Stimulated activated CD4-positive, alpha-beta T cell treated with anti-CD3 and anti-CD28 coated beads, Interleukin-2, amount 100 ng/mL, for 48 hours (primary cell): ENCODE data around the gene LRRC4C.
"Not testable (repeated sequence)": the region's sequence is repeated elsewhere in the genome, so short reads cannot be mapped to it uniquely, and the experiment has no call there.

Experiments used
- DNase-seq, 2 donors: peaks; one replicate each; pipeline ENCODE4 v3.0.0-alpha.2; 2020

The LRRC4C gene

GRCh38 chr11:40203606-40204005 lies 1255.8 kb downstream of the LRRC4C start:
- DNase-seq, result no peak

GRCh38 chr11:40202589-40203270 lies 1256.7 kb downstream of the LRRC4C start:
- DNase-seq, result no peak

DNA sequence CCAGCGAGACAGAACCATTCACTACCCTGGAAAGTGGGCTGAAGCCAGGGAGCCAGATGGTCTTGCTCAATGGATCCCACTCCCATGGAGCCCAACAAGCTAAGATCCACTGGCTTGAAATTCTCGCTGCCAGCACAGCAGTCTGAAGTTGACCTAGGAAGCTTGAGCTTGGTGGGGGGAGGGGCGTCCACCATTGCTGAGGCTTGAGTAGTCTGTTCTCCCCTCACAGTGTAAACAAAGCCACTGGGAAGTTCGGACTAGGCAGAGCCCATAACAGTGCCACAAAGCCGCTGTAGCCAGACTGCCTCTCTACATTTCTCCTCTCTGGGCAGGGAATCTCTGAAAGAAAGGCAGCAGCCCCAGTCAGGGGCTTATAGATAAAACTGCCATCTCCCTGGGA lies 1266.9 kb downstream of the LRRC4C start:
- DNase-seq, result not testable (repeated sequence)

GRCh38 chr11:40190294-40190693 lies 1269.2 kb downstream of the LRRC4C start:
- DNase-seq, result no peak

DNA sequence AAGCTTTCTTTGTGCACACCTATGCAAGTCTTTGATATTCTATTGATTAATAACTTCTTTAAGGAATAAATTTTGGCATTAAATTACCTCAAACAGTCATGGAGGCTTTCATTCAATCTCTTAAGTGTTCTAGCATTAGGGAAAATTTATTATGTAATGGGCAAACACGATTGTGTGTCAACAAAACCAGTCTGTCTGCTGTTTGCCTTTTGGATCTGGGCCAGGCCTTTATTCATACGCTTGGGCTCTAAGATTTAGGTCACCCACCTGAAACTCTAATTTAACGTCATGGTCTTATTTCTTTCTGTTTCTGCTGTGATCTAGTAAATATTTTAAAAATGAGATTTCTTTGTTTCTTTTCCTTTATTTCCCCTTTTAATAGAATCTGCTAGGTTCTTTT lies 1270.6 kb downstream of the LRRC4C start:
- no peak for DNase-seq

DNA sequence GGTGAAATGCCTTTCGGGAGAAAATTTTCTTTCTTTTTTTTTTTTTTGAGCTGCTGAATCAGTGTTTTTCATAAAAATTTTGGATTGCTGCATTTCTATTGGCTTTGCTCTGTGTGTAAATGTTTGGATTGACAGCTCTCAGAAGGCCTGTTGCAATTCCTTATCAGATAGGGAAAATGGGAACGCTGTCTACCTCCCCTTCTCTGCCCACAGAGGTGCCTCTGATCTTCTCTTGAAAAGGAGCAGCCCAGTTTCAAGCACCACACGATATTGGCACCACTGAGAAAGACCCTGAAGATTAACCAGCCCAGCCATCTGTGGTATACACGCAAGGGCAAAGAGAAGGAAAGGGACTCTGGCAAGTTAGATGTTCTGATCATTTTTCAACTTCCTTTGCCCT lies 1272.2 kb downstream of the LRRC4C start:
- no peak for DNase-seq

DNA sequence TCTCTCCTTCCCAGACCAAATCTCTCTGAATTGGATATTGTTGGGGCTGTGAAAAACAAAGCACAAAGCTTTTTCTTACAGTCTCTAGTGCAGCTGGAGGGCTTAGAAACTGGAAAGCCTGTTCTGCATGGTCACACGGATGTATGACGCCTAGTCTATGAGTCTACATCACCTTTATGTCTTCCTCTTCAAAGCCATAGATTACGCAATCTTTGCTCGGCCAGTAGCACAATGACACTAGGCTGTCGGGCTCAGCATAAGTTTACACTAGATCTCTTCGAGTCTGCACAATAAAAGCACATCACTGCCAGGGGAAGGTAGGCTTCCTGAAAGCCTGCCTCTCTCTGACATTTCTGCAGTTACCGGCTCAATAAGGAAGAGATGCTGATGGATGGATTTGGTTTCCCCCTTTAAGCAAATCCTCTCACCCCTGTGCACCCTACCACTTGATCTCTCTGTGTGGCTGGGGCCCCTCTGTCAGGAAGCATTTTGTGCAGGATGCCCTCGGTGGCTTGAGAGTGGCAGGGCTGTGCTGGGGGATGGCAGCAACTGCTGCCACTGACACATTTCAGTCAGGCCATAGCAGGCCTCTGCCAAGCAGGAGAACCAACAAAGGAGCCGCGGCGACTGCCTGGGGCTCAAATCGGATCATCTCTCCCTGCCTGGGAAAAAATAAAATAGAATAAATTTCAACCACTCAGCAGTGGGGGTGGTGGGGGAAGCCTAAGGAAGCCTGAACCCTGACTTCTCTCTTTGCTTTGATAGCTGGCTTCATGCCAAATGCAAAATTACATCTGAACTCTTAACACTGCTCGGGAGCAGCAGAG lies 1272.8 kb downstream of the LRRC4C start:
- no peak for DNase-seq

- DNase-seq, result no peak
Observed at GRCh38 chr11:40185793-40186192, 1273.7 kb downstream of the LRRC4C start.

- DNase-seq, result no peak
Observed at GRCh38 chr11:40183073-40184064, 1276.1 kb downstream of the LRRC4C start.

DNA sequence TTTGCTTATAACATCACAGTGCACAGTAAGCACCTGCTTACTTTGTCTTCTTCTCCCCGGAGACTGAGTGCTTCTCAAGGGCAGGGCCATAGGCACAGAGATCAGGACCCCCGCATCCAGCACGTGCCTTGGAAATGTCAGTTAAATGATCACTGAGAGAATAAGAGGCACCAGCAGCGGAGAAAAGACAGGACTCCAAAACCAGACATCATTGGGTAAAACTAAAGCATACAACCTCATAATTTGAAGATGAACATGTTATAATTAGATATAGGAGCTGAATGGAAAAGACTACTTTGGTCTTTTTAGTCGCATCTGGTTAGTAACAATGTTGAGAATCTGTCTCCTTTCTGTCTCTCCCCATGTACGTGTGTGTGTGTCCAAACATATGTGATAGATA lies 1279.9 kb downstream of the LRRC4C start:
- no peak for DNase-seq

GRCh38 chr11:40178470-40178869 lies 1281.0 kb downstream of the LRRC4C start:
- DNase-seq, result no peak

DNA sequence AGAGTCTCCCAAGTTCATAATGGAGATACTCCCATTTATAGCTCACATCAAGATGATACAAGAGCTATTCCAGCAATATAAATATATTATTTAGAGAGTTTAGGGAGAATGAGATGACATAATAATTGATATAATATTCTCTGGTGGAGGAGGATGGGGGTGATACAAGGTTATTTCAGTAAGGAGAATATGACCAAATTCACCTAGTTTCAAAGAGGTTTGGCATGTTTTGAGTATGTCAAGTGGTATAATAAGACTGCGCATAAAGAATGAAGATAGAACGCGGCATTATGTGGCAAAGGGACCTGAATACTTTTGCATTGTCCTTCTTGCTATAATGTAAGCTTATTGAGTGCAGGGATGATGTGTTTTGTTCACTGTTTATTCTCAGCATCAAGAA lies 1283.5 kb downstream of the LRRC4C start:
- no peak for DNase-seq

DNA sequence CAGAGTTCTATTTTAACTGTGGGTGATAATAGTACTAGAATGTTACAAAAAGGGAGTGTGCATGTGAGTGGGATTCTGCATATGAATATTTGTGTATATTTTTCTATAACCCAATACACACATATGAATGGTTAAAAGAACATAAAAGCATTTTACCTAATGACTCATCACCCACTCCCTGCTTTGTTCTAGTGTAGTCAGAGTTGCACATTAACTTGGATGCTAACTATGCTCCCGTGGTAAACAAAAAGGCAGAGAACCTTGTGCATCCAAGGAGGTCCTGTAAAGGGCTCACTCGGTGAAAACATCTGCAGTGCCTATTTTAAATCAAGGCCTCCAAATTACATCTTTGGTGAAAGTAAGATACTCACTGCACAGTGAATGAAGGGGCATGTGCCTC lies 1289.4 kb downstream of the LRRC4C start:
- DNase-seq, result no peak

- DNase-seq, result no peak
Observed at GRCh38 chr11:40168414-40168813, 1291.0 kb downstream of the LRRC4C start.

- DNase-seq, result not testable (repeated sequence)
Observed at GRCh38 chr11:40167805-40168204, 1291.6 kb downstream of the LRRC4C start.

- DNase-seq, result no peak
Observed at GRCh38 chr11:40166892-40167291, 1292.6 kb downstream of the LRRC4C start.

- DNase-seq, result no peak
Observed at GRCh38 chr11:40162901-40163883, 1296.3 kb downstream of the LRRC4C start.

DNA sequence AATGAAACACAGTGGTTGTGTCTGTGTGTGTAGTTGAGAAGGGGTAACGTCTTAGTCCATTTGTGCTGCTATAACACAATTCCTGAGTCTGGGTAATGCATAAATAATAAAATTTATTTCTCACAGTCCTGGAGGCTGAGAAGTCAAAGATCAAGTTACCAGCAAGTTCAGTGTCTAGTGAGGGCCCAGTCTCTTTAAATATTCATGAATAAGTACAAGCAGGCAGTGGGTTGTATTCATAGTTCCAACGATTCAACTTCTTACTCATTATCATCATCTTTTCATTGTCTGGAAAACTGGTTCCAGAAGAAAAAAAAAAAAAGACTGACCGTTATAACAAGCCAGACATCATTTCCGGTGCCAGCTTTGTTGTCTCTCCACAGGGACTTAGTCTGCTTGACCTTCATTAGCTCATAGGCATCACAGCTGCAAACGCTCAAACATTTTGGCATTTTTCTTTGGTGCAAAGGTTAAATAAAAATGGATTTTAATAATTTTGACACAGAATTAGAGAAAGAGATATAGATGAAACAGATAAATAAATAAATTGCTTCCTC lies 1297.5 kb downstream of the LRRC4C start:
- DNase-seq, result no peak

DNA sequence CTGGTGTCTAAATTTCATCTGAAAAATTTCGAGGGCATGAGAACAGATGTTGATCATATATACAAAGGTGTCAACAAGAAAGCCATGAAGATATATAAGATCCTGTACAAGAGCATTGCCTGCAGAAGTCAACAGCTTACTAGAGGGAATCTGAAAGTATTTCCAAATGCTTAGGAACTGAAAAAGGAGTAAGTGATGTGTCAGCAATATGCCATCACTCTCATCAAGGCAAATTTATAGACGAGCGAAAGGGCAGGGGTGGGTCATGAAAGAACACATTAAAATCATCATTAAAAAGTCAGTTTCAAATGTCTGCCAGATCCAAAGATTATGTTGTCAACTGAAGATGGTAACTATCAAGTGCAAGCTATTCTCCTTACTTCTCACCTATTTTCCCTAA lies 1299.0 kb downstream of the LRRC4C start:
- DNase-seq, result no peak

GRCh38 chr11:40149721-40150120 lies 1309.7 kb downstream of the LRRC4C start:
- DNase-seq, result no peak

GRCh38 chr11:40140560-40140959 lies 1318.9 kb downstream of the LRRC4C start:
- DNase-seq, result no peak

- no peak for DNase-seq
Observed at GRCh38 chr11:40139536-40139935, 1319.9 kb downstream of the LRRC4C start.
